Measurements from ENCODE around the gene DCUN1D2. TPM values are rescaled to one million over a fixed set of nuclear protein-coding genes. Genes with fewer than 3 reads are reported as not detected.
"Not testable (repeated sequence)": the region's sequence is repeated elsewhere in the genome, so short reads cannot be mapped to it uniquely, and the experiment has no call there.

DCUN1D2 gene
- total RNA-seq, 1 experiment from 2014 or later: 8.5 TPM

GRCh38 chr13:113449693-113450347 is 40.7 kb downstream of the DCUN1D2 start:
- DNase-seq (ENCODE audit: extremely low read depth, low read depth): no peak

GRCh38 chr13:113448885-113449692 is 41.4 kb downstream of the DCUN1D2 start:
- DNase-seq (ENCODE audit: extremely low read depth, low read depth): peak; percentile 85

GRCh38 chr13:113448545-113448884 is 42.0 kb downstream of the DCUN1D2 start:
- peak; percentile 1 for DNase-seq (ENCODE audit: extremely low read depth, low read depth)

GRCh38 chr13:113447596-113447995 is 42.9 kb downstream of the DCUN1D2 start:
- DNase-seq (ENCODE audit: extremely low read depth, low read depth): no peak

- DNase-seq (ENCODE audit: extremely low read depth, low read depth): no peak
These were observed 44.0 kb downstream of the DCUN1D2 start for GRCh38 chr13:113446488-113446854.

- DNase-seq (ENCODE audit: extremely low read depth, low read depth): no peak
These were observed 44.6 kb downstream of the DCUN1D2 start for GRCh38 chr13:113445791-113446487.

- no peak for DNase-seq (ENCODE audit: extremely low read depth, low read depth)
These were observed 46.5 kb downstream of the DCUN1D2 start for GRCh38 chr13:113443991-113444390.

GRCh38 chr13:113442985-113443362 is 47.5 kb downstream of the DCUN1D2 start:
- DNase-seq (ENCODE audit: extremely low read depth, low read depth): no peak

- DNase-seq (ENCODE audit: extremely low read depth, low read depth): no peak
These were observed 48.0 kb downstream of the DCUN1D2 start for GRCh38 chr13:113442354-113442984.

- no peak for DNase-seq (ENCODE audit: extremely low read depth, low read depth)
These were observed 48.9 kb downstream of the DCUN1D2 start for GRCh38 chr13:113441661-113442060.

GRCh38 chr13:113437408-113438010 is 53.0 kb downstream of the DCUN1D2 start:
- no peak for DNase-seq (ENCODE audit: extremely low read depth, low read depth)

GRCh38 chr13:113436866-113437265 is 53.6 kb downstream of the DCUN1D2 start:
- DNase-seq (ENCODE audit: extremely low read depth, low read depth): not testable (repeated sequence)

GRCh38 chr13:113435907-113436306 is 54.6 kb downstream of the DCUN1D2 start:
- DNase-seq (ENCODE audit: extremely low read depth, low read depth): not testable (repeated sequence)

GRCh38 chr13:113433391-113433916 is 57.1 kb downstream of the DCUN1D2 start:
- no peak for DNase-seq (ENCODE audit: extremely low read depth, low read depth)

- DNase-seq (ENCODE audit: extremely low read depth, low read depth): no peak
These were observed 57.8 kb downstream of the DCUN1D2 start for GRCh38 chr13:113432506-113433270.

- no peak for DNase-seq (ENCODE audit: extremely low read depth, low read depth)
These were observed 59.3 kb downstream of the DCUN1D2 start for GRCh38 chr13:113431171-113431570.

- DNase-seq (ENCODE audit: extremely low read depth, low read depth): no peak
These were observed 60.0 kb downstream of the DCUN1D2 start for GRCh38 chr13:113430378-113431110.

GRCh38 chr13:113429608-113429985 is 60.9 kb downstream of the DCUN1D2 start:
- DNase-seq (ENCODE audit: extremely low read depth, low read depth): no peak

All from NCI-H460 (cell line).